Measurements from ENCODE around the gene HIPK2. TPM values are rescaled to one million over a fixed set of nuclear protein-coding genes. Genes with fewer than 3 reads are reported as not detected.

The HIPK2 gene
- total and polyA plus RNA-seq, 12 donors, result 19.7 to 203 (median 127) TPM

DNA sequence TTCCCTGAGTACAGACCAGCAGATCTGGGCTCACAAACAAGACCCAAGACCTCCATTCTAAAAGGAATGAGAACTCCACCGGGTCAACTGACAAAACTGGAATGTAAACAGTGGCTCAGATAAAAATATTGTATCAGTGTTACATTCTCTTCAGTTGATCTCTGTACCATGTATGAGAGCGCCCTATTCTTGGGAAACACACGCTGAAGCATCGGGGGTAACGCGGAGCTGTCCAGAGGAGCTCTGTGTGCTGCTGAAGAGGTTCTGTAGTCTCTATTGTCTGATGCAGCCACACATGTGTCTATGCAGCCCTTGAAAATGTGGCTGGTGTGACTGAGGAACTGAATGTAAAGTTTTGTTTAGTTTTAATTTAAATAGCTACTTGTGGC, 39.7 kb downstream of the HIPK2 start:
- H3K9me3 ChIP-seq, result no peaks in the 10 kb centered on the region
- H3K36me3 ChIP-seq, result peaks cover 0 to 18% (median 0%) of the 10 kb centered on the region in 9 donors
- 32 to 40% methylated on average over 6 of the region's 6 CpGs for WGBS, 2 donors
- no peak for DNase-seq
- peaks cover 45 to 100% (median 98%) of the 10 kb centered on the region in 9 donors for H3K4me1 ChIP-seq
- no peaks in the 10 kb centered on the region for H3K27me3 ChIP-seq
- H3K4me3 ChIP-seq, result no peak overlapping the region
- ATAC-seq, result peak in 5 of 8 donors; percentile 36 to 51 (median 41)
- peak overlapping the region; percentile 74 to 92 (median 90) for H3K27ac ChIP-seq
- intact Hi-C loops (cut with DNase I), result loop anchor here in 3 of 10 donors (5.0 kb wide), 2 partner anchors 39 to 91 kb away; partner anchors contain the start of gene HIPK2 (in 3 of the 3)
- TF ChIP-seq, protein P1, sequence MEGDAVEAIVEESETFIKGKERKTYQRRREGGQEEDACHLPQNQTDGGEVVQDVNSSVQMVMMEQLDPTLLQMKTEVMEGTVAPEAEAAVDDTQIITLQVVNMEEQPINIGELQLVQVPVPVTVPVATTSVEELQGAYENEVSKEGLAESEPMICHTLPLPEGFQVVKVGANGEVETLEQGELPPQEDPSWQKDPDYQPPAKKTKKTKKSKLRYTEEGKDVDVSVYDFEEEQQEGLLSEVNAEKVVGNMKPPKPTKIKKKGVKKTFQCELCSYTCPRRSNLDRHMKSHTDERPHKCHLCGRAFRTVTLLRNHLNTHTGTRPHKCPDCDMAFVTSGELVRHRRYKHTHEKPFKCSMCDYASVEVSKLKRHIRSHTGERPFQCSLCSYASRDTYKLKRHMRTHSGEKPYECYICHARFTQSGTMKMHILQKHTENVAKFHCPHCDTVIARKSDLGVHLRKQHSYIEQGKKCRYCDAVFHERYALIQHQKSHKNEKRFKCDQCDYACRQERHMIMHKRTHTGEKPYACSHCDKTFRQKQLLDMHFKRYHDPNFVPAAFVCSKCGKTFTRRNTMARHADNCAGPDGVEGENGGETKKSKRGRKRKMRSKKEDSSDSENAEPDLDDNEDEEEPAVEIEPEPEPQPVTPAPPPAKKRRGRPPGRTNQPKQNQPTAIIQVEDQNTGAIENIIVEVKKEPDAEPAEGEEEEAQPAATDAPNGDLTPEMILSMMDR (IDR thresholded peaks at IDR 0.05), result no peak

DNA sequence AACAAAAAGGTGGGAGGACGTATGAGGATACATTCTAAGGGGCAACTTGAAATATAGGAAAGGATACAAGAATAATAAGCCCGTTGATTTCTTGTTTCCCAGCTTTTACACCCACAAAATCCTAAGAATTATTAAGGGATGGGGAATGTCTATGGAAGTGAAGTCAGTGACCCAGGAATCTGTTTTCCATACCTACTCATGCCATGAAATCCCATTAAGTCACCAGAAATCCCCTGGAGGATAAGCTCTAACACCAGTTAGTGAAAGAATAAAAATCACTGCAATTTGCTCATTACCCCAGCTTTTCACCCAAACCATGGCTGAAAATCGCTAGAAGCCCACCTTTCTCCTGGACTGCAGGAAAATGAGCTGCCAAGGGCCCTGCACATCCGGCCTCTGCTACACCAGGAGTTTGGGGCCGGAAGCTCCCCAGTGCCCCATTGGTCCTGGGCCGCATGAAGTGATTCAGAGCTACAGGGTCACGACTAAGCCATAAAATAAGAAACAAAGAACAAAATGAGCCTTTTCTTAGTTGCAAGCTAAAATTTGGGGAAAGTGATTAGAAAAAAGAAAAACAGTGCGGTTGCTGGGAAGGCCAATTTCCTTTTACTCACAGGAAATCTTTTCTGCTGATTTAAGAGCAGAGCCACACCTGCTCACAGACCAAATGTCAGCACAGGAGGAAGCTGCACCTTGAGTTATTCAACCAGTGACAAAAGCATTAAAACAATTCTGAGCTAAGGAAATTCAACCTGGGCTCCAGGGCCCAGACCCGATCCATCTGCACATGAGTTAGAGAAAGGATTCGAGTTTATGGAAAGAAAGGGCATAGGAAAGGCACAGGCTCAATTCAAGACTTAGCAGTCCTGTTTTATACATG, 40.3 kb downstream of the HIPK2 start:
- intact Hi-C loops (cut with DNase I), result loop anchor here in 3 of 10 donors (5.0 kb wide), 2 partner anchors 40 to 90 kb away; partner anchors contain the start of gene HIPK2 (in 3 of the 3)
- 67 to 71% methylated on average over 10 of the region's 10 CpGs for WGBS, 2 donors
- Histone ChIP-seq H3K36me3 (peaks cover 0 to 18% (median 0%) of the 10 kb centered on the region in 9 donors), H3K4me3 (no peak overlapping the region), H3K9me3 (no peaks in the 10 kb centered on the region), H3K4me1 (peaks cover 43 to 100% (median 97%) of the 10 kb centered on the region in 9 donors), H3K27me3 (no peaks in the 10 kb centered on the region), H3K27ac (peak overlapping the region; percentile 74 to 92 (median 90))
- TF ChIP-seq, protein P1 (IDR thresholded peaks at IDR 0.05), result no peak
- DNase-seq, result no peak
- no peak for ATAC-seq

DNA sequence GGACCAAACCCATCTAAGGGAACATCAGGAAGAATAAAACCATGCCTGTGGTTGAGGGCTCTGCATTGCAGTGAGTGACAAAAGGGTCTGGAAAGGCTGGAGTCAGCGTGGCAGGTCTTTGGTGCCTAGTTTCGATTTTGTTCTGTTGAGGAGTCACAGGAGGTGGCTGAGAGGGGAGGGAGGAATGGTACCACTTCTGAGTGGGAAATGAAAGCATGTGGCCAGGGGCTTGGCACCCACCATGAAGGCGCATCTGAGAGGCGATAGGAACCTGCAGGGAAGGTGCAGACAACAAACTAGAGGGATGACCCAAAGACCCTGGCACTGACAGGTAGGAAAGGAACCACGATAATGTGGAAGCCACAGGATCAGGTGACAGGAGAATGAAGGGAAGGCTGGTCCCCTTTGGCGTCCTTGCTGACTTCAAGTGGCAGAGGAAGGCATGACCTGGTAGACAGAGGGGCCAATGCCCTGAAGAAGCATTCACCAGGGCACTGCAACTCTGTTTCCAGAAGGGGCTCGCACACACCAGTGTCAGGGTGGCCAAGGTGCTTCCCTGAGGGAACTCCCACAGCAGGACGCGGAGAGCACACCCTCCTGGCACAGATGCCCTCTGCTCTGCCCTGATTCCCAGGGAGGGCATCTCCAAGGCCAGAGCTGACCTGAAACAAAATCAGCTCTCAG, 41.7 kb downstream of the HIPK2 start:
- intact Hi-C loops (cut with DNase I), result loop anchor here in 4 of 10 donors (2.0 to 5.0 kb wide), 3 partner anchors 41 to 89 kb away; partner anchors contain the start of gene HIPK2 (in 3 of the 4)

More for the DNA sequence above, 41.7 kb downstream of the HIPK2 start:
- TF ChIP-seq, protein P1 (IDR thresholded peaks at IDR 0.05), result no peak
- Histone ChIP-seq H3K27ac (peak overlapping the region; percentile 74 to 92 (median 90)), H3K4me1 (peaks cover 44 to 100% (median 99%) of the 10 kb centered on the region in 9 donors), H3K36me3 (peaks cover 0 to 12% (median 0%) of the 10 kb centered on the region in 9 donors), H3K27me3 (no peaks in the 10 kb centered on the region), H3K4me3 (no peak overlapping the region), H3K9me3 (no peaks in the 10 kb centered on the region)
- 81 to 85% methylated on average over 9 of the region's 9 CpGs for WGBS, 2 donors
- DNase-seq (no peak), ATAC-seq (no peak)
